OCI-LY1 (cell line): Measurements from ENCODE around the gene CCR4.

Source experiments
- H2AFZ ChIP-seq: fragments of 200-600 bp; sonication (generic), shearing (Covaris generic); 2 replicates; pipeline ENCODE4 v1.6.0; 2014; ENCODE audit warnings: antibody characterized with exemption, mild to moderate bottlenecking, low read length
- H3F3A ChIP-seq: fragments of 200-600 bp; sonication (generic), shearing (Covaris generic); 2 replicates; pipeline ENCODE4 v1.6.0; 2014; ENCODE audit warnings: mild to moderate bottlenecking, antibody characterized with exemption, low read length, moderate library complexity; ENCODE audit not compliant: insufficient read depth
- H3K27ac ChIP-seq: fragments of 200-600 bp; sonication (generic); 2 replicates; pipeline ENCODE4 v1.5.1; 2014; ENCODE audit warnings: low read length, mixed run types, mild to moderate bottlenecking, low read depth; ENCODE audit not compliant: poor library complexity, severe bottlenecking
- H3K27me3 ChIP-seq: fragments of 200-600 bp; sonication (generic); 2 replicates; pipeline ENCODE4 v1.6.0; 2014; ENCODE audit warnings: antibody characterized with exemption, mild to moderate bottlenecking, low read length, moderate library complexity; ENCODE audit not compliant: insufficient read depth
- H3K36me3 ChIP-seq: fragments of 200-600 bp; sonication (generic); 2 replicates; pipeline ENCODE4 v1.6.1; 2014; ENCODE audit warnings: mild to moderate bottlenecking, antibody characterized with exemption, low read length, moderate library complexity, mixed read lengths; ENCODE audit not compliant: insufficient read depth
- H3K4me1 ChIP-seq: fragments of 200-600 bp; sonication (generic); 2 replicates; pipeline ENCODE4 v1.5.1; 2014; ENCODE audit warnings: mild to moderate bottlenecking, low read length, moderate library complexity; ENCODE audit not compliant: insufficient read depth, severe bottlenecking
- H3K4me2 ChIP-seq: fragments of 200-600 bp; sonication (generic), shearing (Covaris generic); 2 replicates; pipeline ENCODE4 v1.6.1; 2014; ENCODE audit warnings: low read length
- H3K4me3 ChIP-seq: fragments of 200-600 bp; sonication (generic); 2 replicates; pipeline ENCODE4 v1.5.1; 2014; ENCODE audit warnings: low read length, low read depth, mild to moderate bottlenecking, mixed read lengths; ENCODE audit not compliant: poor library complexity, severe bottlenecking
- H3K79me2 ChIP-seq: fragments of 200-600 bp; shearing (Covaris generic); 2 replicates; pipeline ENCODE4 v1.6.1; 2016; ENCODE audit warnings: mixed run types, low read length, mixed read lengths; ENCODE audit not compliant: insufficient read depth
- H3K9ac ChIP-seq: fragments of 200-600 bp; sonication (generic), shearing (Covaris generic); 2 replicates; pipeline ENCODE4 v1.6.1; 2014; ENCODE audit warnings: mild to moderate bottlenecking, low read length, mixed read lengths
- H3K9me2 ChIP-seq: fragments of 200-600 bp; sonication (generic), shearing (Covaris generic); 2 replicates; pipeline ENCODE4 v1.6.1; 2014; ENCODE audit warnings: low read depth, mild to moderate bottlenecking, low read length, mixed read lengths
- H3K9me3 ChIP-seq: fragments of 200-600 bp; shearing (Covaris generic); 2 replicates; pipeline ENCODE4 v1.6.1; 2014; ENCODE audit warnings: low read length, mixed read lengths
- H4K20me1 ChIP-seq: fragments of 200-600 bp; sonication (generic), shearing (Covaris generic); 2 replicates; pipeline ENCODE4 v1.6.0; 2016; ENCODE audit warnings: mild to moderate bottlenecking, low read length; ENCODE audit not compliant: insufficient read depth
- CTCF ChIP-seq: fragments of 200-600 bp; sonication (generic), shearing (Covaris generic); IDR thresholded peaks from 2 replicates; pipeline ENCODE4 v1.5.1; 2017; ENCODE audit warnings: mild to moderate bottlenecking, antibody characterized with exemption, low read length, moderate library complexity, mixed read lengths
- EZH2 ChIP-seq: fragments of 200-600 bp; sonication (generic), shearing (Covaris generic); IDR thresholded peaks from 2 replicates; pipeline ENCODE4 v1.8.0; 2017; ENCODE audit warnings: borderline replicate concordance, mixed run types, mild to moderate bottlenecking, antibody characterized with exemption, low read length, moderate library complexity, mixed read lengths

Gene CCR4

GRCh38 chr3:32992310-32992686 is 40.9 kb downstream of the CCR4 start:
- Histone ChIP-seq H3K4me3 (no peak overlapping the region), H3K9me3 (no peaks in the 10 kb centered on the region), H3K36me3 (0 out of 2 replicates have a peak, but pooled peaks cover 3% of the 10 kb centered on the region), H3F3A (no peaks in the 10 kb centered on the region), H3K27me3 (no peaks in the 10 kb centered on the region), H4K20me1 (no peaks in the 10 kb centered on the region), H2AFZ (no peak overlapping the region), H3K4me1 (no peaks in the 10 kb centered on the region), H3K4me2 (no peak overlapping the region), H3K27ac (no peak overlapping the region), H3K9ac (no peak overlapping the region), H3K79me2 (no peaks in the 10 kb centered on the region), H3K9me2 (no peaks in the 10 kb centered on the region)
- TF ChIP-seq CTCF (no peak), EZH2 (no peak)

- Histone ChIP-seq H3K4me3 (no peak overlapping the region), H3K4me2 (no peak overlapping the region), H3K9ac (no peak overlapping the region), H2AFZ (no peak overlapping the region), H3K4me1 (no peaks in the 10 kb centered on the region), H3F3A (no peaks in the 10 kb centered on the region), H4K20me1 (no peaks in the 10 kb centered on the region), H3K9me2 (no peaks in the 10 kb centered on the region), H3K27ac (no peak overlapping the region), H3K27me3 (no peaks in the 10 kb centered on the region), H3K36me3 (peaks cover 3% of the 10 kb centered on the region; the same call in 1 of the 2 replicates), H3K9me3 (no peaks in the 10 kb centered on the region), H3K79me2 (no peaks in the 10 kb centered on the region)
- TF ChIP-seq CTCF (no peak), EZH2 (no peak)
Measured at GRCh38 chr3:32994045-32994444, 42.6 kb downstream of the CCR4 start.

- no peak for TF ChIP-seq CTCF
- TF ChIP-seq EZH2: no peak
- H3K4me3 ChIP-seq: no peak overlapping the region
- no peak overlapping the region for H3K27ac ChIP-seq
- H3K9ac ChIP-seq: no peak overlapping the region
- no peaks in the 10 kb centered on the region for H3K4me1 ChIP-seq
- H3F3A ChIP-seq: no peaks in the 10 kb centered on the region
- no peak overlapping the region for H3K4me2 ChIP-seq
- H3K36me3 ChIP-seq: peaks cover 3% of the 10 kb centered on the region; the same call in 1 of the 2 replicates
- H2AFZ ChIP-seq: no peak overlapping the region
- H3K27me3 ChIP-seq: no peaks in the 10 kb centered on the region
- H3K9me2 ChIP-seq: no peaks in the 10 kb centered on the region
- no peaks in the 10 kb centered on the region for H3K9me3 ChIP-seq
- H3K79me2 ChIP-seq: no peaks in the 10 kb centered on the region
- no peaks in the 10 kb centered on the region for H4K20me1 ChIP-seq
Measured at GRCh38 chr3:32995098-32995497, 43.7 kb downstream of the CCR4 start.
